ENCODE results near the gene PRDX2. TPM values are rescaled to one million over a fixed set of nuclear protein-coding genes. Genes with fewer than 3 reads are reported as not detected.

Gene PRDX2
- total and polyA plus RNA-seq, 5 donors from 2014 or later = 74.0 to 380 (median 338) TPM

GRCh38 chr19:12778905-12779161 is 22.8 kb downstream of the PRDX2 start:
- Mint-ChIP-seq H3K27me3 (no peaks in the 10 kb centered on the region), H3K4me1 (peaks cover 5 to 48% (median 26%) of the 10 kb centered on the region in 4 donors), H3K4me3 (peak overlapping the region; percentile 86 to 97 (median 92)), H3K9me3 (no peaks in the 10 kb centered on the region), H3K36me3 (peaks cover under 1% of the 10 kb centered on the region), H3K27ac (peak overlapping the region; percentile 75 to 94 (median 93))
- peak overlapping the region; percentile 91 for H3K27ac ChIP-seq (ENCODE audit: insufficient read depth, low read length, poor library complexity, severe bottlenecking)
- no peaks in the 10 kb centered on the region for H3K27me3 ChIP-seq (ENCODE audit: control insufficient read depth, insufficient read depth, low read length)
- peaks cover 60% of the 10 kb centered on the region for H3K4me1 ChIP-seq (ENCODE audit: control insufficient read depth, insufficient read depth, low read length, poor library complexity, severe bottlenecking)
- no peak for ATAC-seq (ENCODE audit: low read depth in 2 of 2)
- H3K9me3 ChIP-seq (ENCODE audit: control insufficient read depth in 2 of 2, low read length in 2 of 2) = no peaks in the 10 kb centered on the region
- peak overlapping the region; percentile 37 for H3K4me3 ChIP-seq (ENCODE audit: low read depth, low read length)
- no peak for DNase-seq
- H3K36me3 ChIP-seq (ENCODE audit: control insufficient read depth, insufficient read depth, low read length) = no peaks in the 10 kb centered on the region

DNA sequence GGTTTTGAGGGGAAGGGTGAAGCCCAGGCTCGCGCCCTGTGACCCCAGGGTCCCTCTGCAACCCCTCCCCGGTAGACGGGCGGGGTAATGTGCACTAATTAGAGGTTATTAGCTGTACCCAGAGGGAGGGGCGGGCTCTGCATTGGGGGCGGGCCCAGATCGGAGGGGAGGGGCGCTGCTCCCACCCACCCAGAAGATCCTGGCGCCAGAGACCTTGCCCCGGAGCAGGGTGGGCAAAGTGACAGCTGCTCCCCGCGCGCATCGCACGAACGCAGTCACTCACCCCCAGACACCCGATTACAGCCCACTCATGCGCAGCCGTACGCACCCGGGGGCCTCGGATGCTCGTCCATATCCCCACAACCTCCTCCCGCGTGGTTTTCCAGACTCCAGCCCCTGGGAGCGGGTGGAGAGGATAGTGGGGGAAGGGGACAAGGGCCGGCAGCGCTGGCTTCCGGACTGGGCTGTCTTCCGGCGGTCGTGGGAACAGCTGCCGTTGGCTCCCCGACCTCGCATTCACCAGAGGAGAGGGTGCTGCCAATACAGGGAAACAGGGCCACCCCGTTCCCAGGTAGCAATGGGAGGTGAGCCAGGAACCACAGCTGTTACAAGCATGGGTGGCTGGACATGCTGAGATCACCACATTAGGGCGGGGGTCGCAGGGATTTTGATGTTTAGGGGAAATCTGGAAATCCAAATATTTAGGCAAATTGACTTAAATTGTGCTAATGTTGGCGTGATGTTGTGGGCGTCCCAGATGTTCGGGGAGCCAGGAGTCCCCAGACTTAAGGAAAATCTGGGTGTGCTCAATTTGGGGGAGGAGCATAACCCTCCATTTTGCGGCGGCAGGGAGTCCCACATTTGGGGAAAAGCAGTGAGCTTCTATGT is 23.3 kb downstream of the PRDX2 start:
- ATAC-seq (ENCODE audit: low read depth in 2 of 2) (no peak), DNase-seq (peak in 2 of 3 donors; percentile 50 to 63)
- Mint-ChIP-seq H3K27me3 (peaks cover 5% of the 10 kb centered on the region), H3K4me1 (peaks cover 5 to 53% (median 28%) of the 10 kb centered on the region in 4 donors), H3K27ac (peak overlapping the region; percentile 75 to 94 (median 93)), H3K4me3 (peak overlapping the region; percentile 86 to 97 (median 92)), H3K36me3 (peaks cover 3% of the 10 kb centered on the region), H3K9me3 (no peaks in the 10 kb centered on the region)
- H3K27me3 ChIP-seq (ENCODE audit: control insufficient read depth, insufficient read depth, low read length) = no peaks in the 10 kb centered on the region
- H3K27ac ChIP-seq (ENCODE audit: insufficient read depth, low read length, poor library complexity, severe bottlenecking) = peak overlapping the region; percentile 91
- peak overlapping the region; percentile 78 for H3K4me3 ChIP-seq (ENCODE audit: low read depth, low read length)
- no peaks in the 10 kb centered on the region for H3K36me3 ChIP-seq (ENCODE audit: control insufficient read depth, insufficient read depth, low read length)
- H3K9me3 ChIP-seq (ENCODE audit: control insufficient read depth in 2 of 2, low read length in 2 of 2) = no peaks in the 10 kb centered on the region
- peaks cover 54% of the 10 kb centered on the region for H3K4me1 ChIP-seq (ENCODE audit: control insufficient read depth, insufficient read depth, low read length, poor library complexity, severe bottlenecking)

DNA sequence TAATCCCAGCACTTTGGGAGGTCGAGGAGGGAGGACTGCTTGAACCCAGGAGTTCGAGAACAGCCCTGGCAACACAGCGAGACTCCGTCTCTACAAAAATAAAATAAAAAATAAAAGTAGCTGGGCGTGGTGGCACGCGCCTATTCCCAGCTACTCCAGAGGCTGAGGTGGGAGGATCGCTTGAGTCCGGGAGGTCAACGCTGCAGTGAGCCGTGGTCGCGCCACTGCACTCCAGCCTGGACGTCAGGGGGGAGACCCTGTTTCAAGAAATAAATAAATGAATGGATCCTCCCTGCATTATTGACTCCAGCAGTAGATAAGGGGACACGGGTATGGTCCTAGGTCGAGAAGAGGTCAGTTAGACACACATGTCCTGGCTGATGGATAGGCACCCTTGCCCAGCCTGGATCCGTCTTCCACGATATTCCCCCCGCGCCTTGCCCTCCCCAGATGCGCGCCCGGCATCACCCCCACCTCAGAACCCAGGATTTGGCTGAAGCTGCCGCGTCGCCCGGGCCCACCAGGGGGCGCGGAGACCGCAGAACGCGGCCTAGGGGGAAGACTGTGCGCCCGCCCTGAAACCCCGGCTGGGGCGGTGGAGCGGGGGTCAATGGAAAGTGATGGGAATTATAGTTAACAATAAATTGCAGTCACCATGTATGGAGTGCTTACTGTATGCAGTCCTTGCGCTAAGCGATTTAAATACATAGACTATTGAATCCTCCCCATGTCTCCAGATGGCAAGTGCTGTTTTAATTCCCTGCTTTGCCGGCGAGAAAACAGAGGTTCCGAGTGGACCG is 24.2 kb downstream of the PRDX2 start:
- Mint-ChIP-seq H3K27ac (peak overlapping the region; percentile 84 to 94 (median 93)), H3K27me3 (peaks cover 5% of the 10 kb centered on the region), H3K9me3 (no peaks in the 10 kb centered on the region), H3K4me1 (peaks cover 5 to 53% (median 28%) of the 10 kb centered on the region in 4 donors), H3K36me3 (peaks cover 3% of the 10 kb centered on the region), H3K4me3 (peak overlapping the region; percentile 86 to 97 (median 92))
- H3K4me3 ChIP-seq (ENCODE audit: low read depth, low read length) = peak overlapping the region; percentile 78
- DNase-seq (peak; percentile 66 to 81 (median 77)), ATAC-seq (ENCODE audit: low read depth in 2 of 2) (peak; percentile 8 to 14)
- H3K27me3 ChIP-seq (ENCODE audit: control insufficient read depth, insufficient read depth, low read length) = no peaks in the 10 kb centered on the region
- no peaks in the 10 kb centered on the region for H3K36me3 ChIP-seq (ENCODE audit: control insufficient read depth, insufficient read depth, low read length)
- no peaks in the 10 kb centered on the region for H3K9me3 ChIP-seq (ENCODE audit: control insufficient read depth in 2 of 2, low read length in 2 of 2)
- H3K27ac ChIP-seq (ENCODE audit: insufficient read depth, low read length, poor library complexity, severe bottlenecking) = peak overlapping the region; percentile 91
- peaks cover 48% of the 10 kb centered on the region for H3K4me1 ChIP-seq (ENCODE audit: control insufficient read depth, insufficient read depth, low read length, poor library complexity, severe bottlenecking)

DNA sequence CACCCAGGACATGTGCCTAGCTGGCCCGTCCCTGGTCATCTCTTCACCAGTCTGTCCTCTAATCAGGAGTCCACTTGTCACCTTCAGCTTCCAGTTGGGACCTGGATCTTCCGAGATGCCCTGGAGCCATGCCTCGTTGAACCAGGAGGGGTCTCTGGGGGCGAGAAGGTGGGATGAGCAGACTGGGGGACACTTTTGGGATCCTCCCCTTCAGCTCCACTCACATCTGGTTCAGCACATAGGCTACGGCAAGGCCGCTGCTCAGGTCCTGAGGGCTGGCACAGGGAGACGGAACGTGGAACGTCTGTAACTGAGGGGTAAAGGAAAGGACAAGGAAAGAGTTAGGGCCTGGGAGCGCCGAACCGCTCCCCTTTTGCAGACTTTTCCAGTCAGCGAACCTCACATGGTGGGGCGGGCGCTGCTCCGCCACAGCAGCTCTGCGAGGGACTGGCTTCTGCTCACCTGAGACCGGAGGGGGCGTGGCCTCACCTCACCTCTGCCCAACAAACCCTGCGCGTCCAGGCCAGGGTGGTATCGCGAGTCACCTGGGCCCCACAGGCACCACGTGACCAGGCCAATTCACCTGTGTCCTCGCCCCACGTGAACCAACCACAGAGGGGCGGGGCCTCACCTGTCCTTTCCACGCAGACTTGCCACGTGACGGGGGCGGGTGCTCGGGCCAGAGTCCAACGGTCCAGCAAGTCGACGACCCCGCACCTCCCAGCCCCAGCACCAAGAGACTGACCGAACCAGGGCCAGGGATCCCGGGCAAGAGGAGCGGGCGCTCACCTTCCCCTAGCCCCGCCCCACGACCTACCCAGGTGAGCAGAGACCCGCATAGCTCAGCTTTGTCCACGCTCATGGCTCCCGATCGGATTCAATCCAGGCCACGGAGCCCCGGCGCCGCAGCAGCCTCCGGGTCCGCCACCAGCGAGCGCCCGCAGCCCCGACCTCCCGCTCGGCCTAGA is 26.7 kb downstream of the PRDX2 start, which contains the start of gene HOOK2:
TSS of gene HOOK2 (minus strand) at position 965 of the 968 bp plus-strand sequence. CDS start at position 862, 103 bp downstream.
- peaks cover 38% of the 10 kb centered on the region for H3K4me1 ChIP-seq (ENCODE audit: control insufficient read depth, insufficient read depth, low read length, poor library complexity, severe bottlenecking)
- H3K4me3 Mint-ChIP-seq = peak within 1 kb of the TSS; percentile 85 to 89 (median 88)
- no peak for ATAC-seq (ENCODE audit: low read depth in 2 of 2)
- H3K27me3 ChIP-seq (ENCODE audit: control insufficient read depth, insufficient read depth, low read length) = no peaks in the 10 kb centered on the region
- peaks cover 3% of the 10 kb centered on the region for H3K36me3 Mint-ChIP-seq
- peaks cover 5 to 41% (median 23%) of the 10 kb centered on the region in 4 donors for H3K4me1 Mint-ChIP-seq
- no peaks in the 10 kb centered on the region for H3K9me3 ChIP-seq (ENCODE audit: control insufficient read depth in 2 of 2, low read length in 2 of 2)
- peak within 1 kb of the TSS; percentile 51 for H3K4me3 ChIP-seq (ENCODE audit: low read depth, low read length)
- H3K27me3 Mint-ChIP-seq = peaks cover 5% of the 10 kb centered on the region
- no peaks in the 10 kb centered on the region for H3K9me3 Mint-ChIP-seq
- peak within 1 kb of the TSS; percentile 74 for H3K27ac ChIP-seq (ENCODE audit: insufficient read depth, low read length, poor library complexity, severe bottlenecking)
- H3K36me3 ChIP-seq (ENCODE audit: control insufficient read depth, insufficient read depth, low read length) = no peaks in the 10 kb centered on the region
- H3K27ac Mint-ChIP-seq = peak within 1 kb of the TSS in 2 of 3 donors; percentile 72 to 88
- peak in 2 of 3 donors; percentile 33 to 49 for DNase-seq

- Mint-ChIP-seq H3K4me3 (peak overlapping the region in 3 of 4 donors; percentile 48 to 88 (median 68)), H3K36me3 (peaks cover 3% of the 10 kb centered on the region), H3K27ac (peak overlapping the region in 2 of 3 donors; percentile 23 to 73), H3K9me3 (no peaks in the 10 kb centered on the region), H3K4me1 (peaks cover 4 to 35% (median 18%) of the 10 kb centered on the region in 4 donors), H3K27me3 (peaks cover 5% of the 10 kb centered on the region)
- ATAC-seq (ENCODE audit: low read depth in 2 of 2) = no peak
- peak in 1 of 3 donors; percentile 49 for DNase-seq
- H3K27me3 ChIP-seq (ENCODE audit: control insufficient read depth, insufficient read depth, low read length) = no peaks in the 10 kb centered on the region
- H3K9me3 ChIP-seq (ENCODE audit: control insufficient read depth in 2 of 2, low read length in 2 of 2) = no peaks in the 10 kb centered on the region
- H3K4me1 ChIP-seq (ENCODE audit: control insufficient read depth, insufficient read depth, low read length, poor library complexity, severe bottlenecking) = peaks cover 30% of the 10 kb centered on the region
- H3K27ac ChIP-seq (ENCODE audit: insufficient read depth, low read length, poor library complexity, severe bottlenecking) = no peak overlapping the region
- no peak overlapping the region for H3K4me3 ChIP-seq (ENCODE audit: low read depth, low read length)
- H3K36me3 ChIP-seq (ENCODE audit: control insufficient read depth, insufficient read depth, low read length) = no peaks in the 10 kb centered on the region
Observed at GRCh38 chr19:12773571-12773970, 28.0 kb downstream of the PRDX2 start.

DNA sequence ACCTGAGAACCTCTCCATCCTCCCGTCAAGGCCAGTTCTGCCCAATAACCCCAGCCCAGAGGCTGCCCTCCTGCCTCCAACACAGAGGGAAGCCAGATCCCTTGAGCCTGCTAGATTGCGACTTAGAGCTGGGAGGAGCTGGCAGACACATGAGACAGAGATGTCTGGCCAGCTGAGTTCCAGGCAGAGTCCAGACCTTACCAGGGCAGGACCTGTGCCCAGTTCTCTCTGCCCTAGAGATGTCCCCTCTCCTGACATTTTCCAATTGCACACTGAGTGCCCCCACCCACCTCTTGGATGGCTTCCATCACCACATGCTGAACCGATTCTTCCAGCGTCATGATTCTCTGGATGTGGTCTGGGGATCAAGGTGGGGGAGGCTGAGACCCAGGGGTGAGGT is 29.3 kb downstream of the PRDX2 start:
- H3K9me3 ChIP-seq (ENCODE audit: control insufficient read depth in 2 of 2, low read length in 2 of 2) = no peaks in the 10 kb centered on the region
- DNase-seq (no peak), ATAC-seq (ENCODE audit: low read depth in 2 of 2) (no peak)
- H3K27ac ChIP-seq (ENCODE audit: insufficient read depth, low read length, poor library complexity, severe bottlenecking) = no peak overlapping the region
- peaks cover 0 to 23% (median 12%) of the 10 kb centered on the region in 4 donors for H3K4me1 Mint-ChIP-seq
- no peaks in the 10 kb centered on the region for H3K36me3 ChIP-seq (ENCODE audit: control insufficient read depth, insufficient read depth, low read length)
- H3K27me3 ChIP-seq (ENCODE audit: control insufficient read depth, insufficient read depth, low read length) = no peaks in the 10 kb centered on the region
- H3K36me3 Mint-ChIP-seq = peaks cover 3% of the 10 kb centered on the region
- H3K27ac Mint-ChIP-seq = peak overlapping the region in 1 of 3 donors; percentile 23
- no peaks in the 10 kb centered on the region for H3K9me3 Mint-ChIP-seq
- H3K4me3 Mint-ChIP-seq = no peak overlapping the region
- H3K4me3 ChIP-seq (ENCODE audit: low read depth, low read length) = no peak overlapping the region
- peaks cover 5% of the 10 kb centered on the region for H3K27me3 Mint-ChIP-seq
- H3K4me1 ChIP-seq (ENCODE audit: control insufficient read depth, insufficient read depth, low read length, poor library complexity, severe bottlenecking) = peaks cover 18% of the 10 kb centered on the region

DNA sequence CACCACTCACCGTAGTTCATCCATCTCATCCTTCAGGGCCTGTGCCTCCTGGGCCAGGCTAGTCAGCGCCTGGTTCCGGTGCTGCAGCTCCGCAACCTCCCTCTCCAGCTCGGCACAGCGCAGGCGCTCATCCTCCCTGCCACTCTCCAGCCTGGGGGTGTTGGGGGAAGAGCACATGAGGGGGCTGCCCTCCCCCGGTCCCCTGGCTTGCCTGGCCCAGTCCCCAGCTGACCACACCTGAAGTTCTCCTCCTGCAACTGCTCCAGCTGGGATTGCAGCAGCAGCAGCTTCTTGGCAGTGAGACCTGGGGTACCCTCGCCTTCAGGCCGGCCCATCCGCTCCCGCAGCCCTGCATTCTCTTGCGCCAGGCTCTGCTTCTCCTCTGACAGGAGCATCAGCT is 30.7 kb downstream of the PRDX2 start:
- Mint-ChIP-seq H3K36me3 (peaks cover 3% of the 10 kb centered on the region), H3K4me1 (peaks cover 0 to 21% (median 12%) of the 10 kb centered on the region in 4 donors), H3K4me3 (no peak overlapping the region), H3K9me3 (no peaks in the 10 kb centered on the region), H3K27ac (no peak overlapping the region), H3K27me3 (peaks cover 5% of the 10 kb centered on the region)
- H3K4me3 ChIP-seq (ENCODE audit: low read depth, low read length) = no peak overlapping the region
- ATAC-seq (ENCODE audit: low read depth in 2 of 2) = no peak
- peaks cover 12% of the 10 kb centered on the region for H3K4me1 ChIP-seq (ENCODE audit: control insufficient read depth, insufficient read depth, low read length, poor library complexity, severe bottlenecking)
- no peak overlapping the region for H3K27ac ChIP-seq (ENCODE audit: insufficient read depth, low read length, poor library complexity, severe bottlenecking)
- DNase-seq = no peak
- H3K36me3 ChIP-seq (ENCODE audit: control insufficient read depth, insufficient read depth, low read length) = no peaks in the 10 kb centered on the region
- H3K27me3 ChIP-seq (ENCODE audit: control insufficient read depth, insufficient read depth, low read length) = no peaks in the 10 kb centered on the region
- no peaks in the 10 kb centered on the region for H3K9me3 ChIP-seq (ENCODE audit: control insufficient read depth in 2 of 2, low read length in 2 of 2)
